NCI-H2196 (cell line): ENCODE results near the gene XIAP.

Source experiments
- DNase-seq: peaks from one replicate; lab custom pipeline; 2025; ENCODE audit not compliant: unreplicated experiment; lab: John Stamatoyannopoulos, UW

XIAP gene

GRCh38 chrX:123959281-123960063 lies 99.6 kb downstream of the XIAP start:
- DNase-seq, result peak; percentile 9

GRCh38 chrX:123960956-123961267 lies 101.1 kb downstream of the XIAP start:
- peak; percentile 17 for DNase-seq

GRCh38 chrX:123961268-123962005 lies 101.6 kb downstream of the XIAP start, which contains the start of gene STAG2:
TSS of gene STAG2 (plus strand) at chrX:123961706. CDS start at chrX:124022628, 60,922 bp downstream.
- DNase-seq, result peak; percentile 62

GRCh38 chrX:123962006-123962467 lies 102.2 kb downstream of the XIAP start:
- peak; percentile 54 for DNase-seq

GRCh38 chrX:123962794-123963373 lies 103.0 kb downstream of the XIAP start:
- DNase-seq, result peak; percentile 78
